Trophoblast cell (in vitro differentiated cells and primary cell): Measurements from ENCODE around the gene CS.

Experiments used
- DNase-seq, 2 donors: peaks; one replicate each; pipeline ENCODE4 v3.0.0-alpha.2; 2016
- H2AFZ ChIP-seq: 2 replicates; pipeline ENCODE4 v1.6.1; 2013; ENCODE audit warnings: low read length, moderate library complexity, mild to moderate bottlenecking; ENCODE audit not compliant: insufficient read depth, poor library complexity
- H2AK5ac ChIP-seq: 2 replicates; pipeline ENCODE4 v1.6.1; 2013; ENCODE audit warnings: mild to moderate bottlenecking, low read length
- H2BK120ac ChIP-seq: 2 replicates; pipeline ENCODE4 v1.6.1; 2013; ENCODE audit warnings: low read length, mild to moderate bottlenecking, moderate library complexity; ENCODE audit not compliant: insufficient read depth, poor library complexity
- H2BK12ac ChIP-seq: 2 replicates; pipeline ENCODE4 v1.6.1; 2013; ENCODE audit warnings: mild to moderate bottlenecking, low read length, moderate library complexity
- H2BK5ac ChIP-seq: 2 replicates; pipeline ENCODE4 v1.6.1; 2013; ENCODE audit warnings: low read length, low read depth, moderate library complexity, mild to moderate bottlenecking; ENCODE audit not compliant: poor library complexity
- H3K14ac ChIP-seq: 2 replicates; pipeline ENCODE4 v1.6.1; 2013; ENCODE audit warnings: mild to moderate bottlenecking, low read length
- H3K18ac ChIP-seq: 2 replicates; pipeline ENCODE4 v1.6.1; 2013; ENCODE audit warnings: mild to moderate bottlenecking, low read length
- H3K23ac ChIP-seq: 2 replicates; pipeline ENCODE4 v1.6.1; 2013; ENCODE audit warnings: low read length
- H3K27ac ChIP-seq: 2 replicates; pipeline ENCODE4 v1.5.1; 2013; ENCODE audit warnings: low read depth, mild to moderate bottlenecking, inconsistent platforms, low read length, moderate library complexity
- H3K27me3 ChIP-seq: 2 replicates; pipeline ENCODE4 v1.6.1; 2013; ENCODE audit warnings: inconsistent platforms, mild to moderate bottlenecking, low read length, moderate library complexity; ENCODE audit not compliant: insufficient read depth
- H3K36me3 ChIP-seq, 2 experiments: 1 replicate in 1 of 2; 2 replicates in 1 of 2; pipeline ENCODE4 v1.6.1; 2013; ENCODE audit warnings: low read length in 2 of 2, mild to moderate bottlenecking in 2 of 2, moderate library complexity in 1 of 2; ENCODE audit not compliant: insufficient read depth in 2 of 2, control insufficient read depth in 1 of 2
- H3K4ac ChIP-seq: 2 replicates; pipeline ENCODE4 v1.6.1; 2013; ENCODE audit warnings: low read depth, mild to moderate bottlenecking, low read length, moderate library complexity
- H3K4me1 ChIP-seq, 2 experiments: 1 replicate in 1 of 2; 2 replicates in 1 of 2; pipeline ENCODE4 v1.6.1; 2013; ENCODE audit warnings: low read length in 2 of 2, mild to moderate bottlenecking in 2 of 2, moderate library complexity in 1 of 2; ENCODE audit not compliant: insufficient read depth in 2 of 2, control insufficient read depth in 1 of 2
- H3K4me2 ChIP-seq: 2 replicates; pipeline ENCODE4 v1.6.1; 2013; ENCODE audit warnings: inconsistent platforms, mild to moderate bottlenecking, low read length, moderate library complexity
- H3K4me3 ChIP-seq: 2 replicates; pipeline ENCODE4 v1.5.1; 2013; ENCODE audit warnings: mild to moderate bottlenecking, low read depth, low read length, inconsistent platforms
- H3K79me1 ChIP-seq: one replicate; pipeline ENCODE4 v1.6.1; 2013; ENCODE audit warnings: low read length
- H3K79me2 ChIP-seq: 2 replicates; pipeline ENCODE4 v1.6.1; 2013; ENCODE audit warnings: low read length, mild to moderate bottlenecking; ENCODE audit not compliant: control insufficient read depth, insufficient read depth, poor library complexity
- H3K9ac ChIP-seq: 2 replicates; pipeline ENCODE4 v1.6.1; 2013; ENCODE audit warnings: mild to moderate bottlenecking, low read length
- H3K9me3 ChIP-seq: 2 replicates; pipeline ENCODE4 v1.6.1; 2013; ENCODE audit warnings: low read depth, mild to moderate bottlenecking, control low read depth, inconsistent platforms, low read length; ENCODE audit not compliant: insufficient read depth
- H4K12ac ChIP-seq: 2 replicates; pipeline ENCODE4 v1.6.1; 2013; ENCODE audit warnings: low read depth, mild to moderate bottlenecking, low read length, moderate library complexity
- H4K8ac ChIP-seq: 2 replicates; pipeline ENCODE4 v1.6.1; 2013; ENCODE audit warnings: low read depth, mild to moderate bottlenecking, low read length, moderate library complexity
- H4K91ac ChIP-seq: one replicate; pipeline ENCODE4 v1.6.1; 2013; ENCODE audit warnings: low read depth, mild to moderate bottlenecking, low read length, moderate library complexity
- WGBS: extraction: QIAGEN DNeasy Blood & Tissue Kit; methylation state at CpG from one replicate; pipeline ENCODE4 v1.1.7; 2013; ENCODE audit warnings: missing lambda C conversion rate; ENCODE audit not compliant: insufficient read length, insufficient coverage; ENCODE audit errors: extremely low coverage; 5-methylcytosine and 5-hydroxymethylcytosine counted together

Gene CS

DNA sequence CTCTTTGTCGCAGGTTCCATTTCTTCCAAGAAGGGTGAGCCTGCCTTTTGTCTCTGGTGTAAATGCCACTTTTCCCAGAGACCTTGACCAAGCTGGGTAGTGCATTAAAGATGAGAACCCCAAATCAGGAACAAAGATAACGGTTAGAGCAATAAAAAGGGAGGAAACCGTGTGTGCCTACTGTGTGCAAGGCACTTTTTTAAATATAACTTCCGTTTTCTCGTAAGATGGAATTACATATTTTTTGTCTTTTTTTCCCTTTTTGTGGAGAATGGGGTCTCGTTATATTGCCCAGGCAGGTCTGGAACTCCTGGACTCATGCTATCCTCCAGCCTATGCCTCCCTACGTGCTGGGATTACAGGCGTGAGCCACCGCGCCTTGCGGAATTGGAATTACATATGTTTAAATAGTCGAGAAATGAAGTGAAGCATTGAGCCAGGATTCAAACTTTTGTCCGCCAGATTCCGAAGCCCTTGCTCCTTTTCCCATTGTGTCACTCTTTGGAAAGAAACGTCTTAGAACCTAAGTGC lies 76.5 kb downstream of the CS start:
- peak overlapping the region; percentile 58 for H3K27ac ChIP-seq
- H4K12ac ChIP-seq, result no peak overlapping the region
- H3K79me1 ChIP-seq, result peaks cover 15% of the 10 kb centered on the region
- H2BK12ac ChIP-seq, result no peak overlapping the region
- peaks cover 5% of the 10 kb centered on the region for H3K79me2 ChIP-seq
- no peak overlapping the region for H3K23ac ChIP-seq
- no peak overlapping the region for H2AK5ac ChIP-seq
- no peak for DNase-seq
- H3K4me1 ChIP-seq, result peaks cover 2 to 19% of the 10 kb centered on the region in 2 experiments
- H2AFZ ChIP-seq, result peak overlapping the region; percentile 72
- no peak overlapping the region for H3K4ac ChIP-seq
- WGBS, result no CpG with 5 or more reads among the region's 15 CpGs
- H3K9me3 ChIP-seq, result peaks cover 3% of the 10 kb centered on the region
- peak overlapping the region; percentile 42 for H3K9ac ChIP-seq
- H4K8ac ChIP-seq, result peak overlapping the region; percentile 92
- H3K36me3 ChIP-seq, result peaks cover 0 to 2% of the 10 kb centered on the region in 2 experiments
- H3K27me3 ChIP-seq, result no peaks in the 10 kb centered on the region
- H3K18ac ChIP-seq, result no peak overlapping the region
- peak overlapping the region; percentile 68 for H2BK120ac ChIP-seq
- H4K91ac ChIP-seq, result peak overlapping the region; percentile 72
- H3K14ac ChIP-seq, result peak overlapping the region; percentile 73
- H3K4me3 ChIP-seq, result no peak overlapping the region
- H2BK5ac ChIP-seq, result no peak overlapping the region
- peak overlapping the region; percentile 77 for H3K4me2 ChIP-seq

DNA sequence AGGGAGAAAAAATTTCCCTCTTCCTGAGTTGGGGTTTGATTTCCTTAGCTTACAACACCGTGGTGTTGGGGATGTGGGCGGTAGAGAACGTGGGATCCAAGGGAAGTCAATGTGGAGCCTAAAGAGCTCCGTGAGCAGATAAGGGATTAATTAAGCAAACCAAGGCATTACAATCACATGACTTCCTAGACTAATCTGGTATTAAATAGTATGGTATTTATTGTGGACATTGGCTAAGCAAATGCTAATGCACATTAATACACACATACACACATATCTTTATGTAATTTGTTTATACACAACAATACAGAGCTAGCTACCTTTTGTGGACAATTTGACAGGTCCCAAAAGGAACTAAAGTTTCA lies 77.6 kb downstream of the CS start:
- peak overlapping the region; percentile 85 for H4K12ac ChIP-seq
- peak overlapping the region; percentile 65 for H3K4ac ChIP-seq
- H4K8ac ChIP-seq, result peak overlapping the region; percentile 98
- peak overlapping the region; percentile 78 for H3K4me2 ChIP-seq
- no peaks in the 10 kb centered on the region for H3K27me3 ChIP-seq
- peak overlapping the region; percentile 28 for H2BK12ac ChIP-seq
- peak overlapping the region; percentile 98 for H2AK5ac ChIP-seq
- H3K23ac ChIP-seq, result no peak overlapping the region
- H3K79me2 ChIP-seq, result peaks cover 6% of the 10 kb centered on the region
- H2AFZ ChIP-seq, result peak overlapping the region; percentile 82
- peaks cover 3% of the 10 kb centered on the region for H3K9me3 ChIP-seq
- peak overlapping the region; percentile 95 for H3K18ac ChIP-seq
- peak overlapping the region; percentile 48 for H2BK120ac ChIP-seq
- H3K36me3 ChIP-seq, result peaks cover 2% of the 10 kb centered on the region in 2 experiments
- peak overlapping the region; percentile 81 for H3K14ac ChIP-seq
- peaks cover 2 to 19% of the 10 kb centered on the region in 2 experiments for H3K4me1 ChIP-seq
- peak overlapping the region; percentile 24 for H3K9ac ChIP-seq
- peak in 1 of 2 donors; percentile 40 for DNase-seq
- H3K27ac ChIP-seq, result peak overlapping the region; percentile 98
- H4K91ac ChIP-seq, result peak overlapping the region; percentile 90
- H3K79me1 ChIP-seq, result peaks cover 15% of the 10 kb centered on the region
- H3K4me3 ChIP-seq, result no peak overlapping the region
- H2BK5ac ChIP-seq, result peak overlapping the region; percentile 82
- no CpG with 5 or more reads among the region's 4 CpGs for WGBS

DNA sequence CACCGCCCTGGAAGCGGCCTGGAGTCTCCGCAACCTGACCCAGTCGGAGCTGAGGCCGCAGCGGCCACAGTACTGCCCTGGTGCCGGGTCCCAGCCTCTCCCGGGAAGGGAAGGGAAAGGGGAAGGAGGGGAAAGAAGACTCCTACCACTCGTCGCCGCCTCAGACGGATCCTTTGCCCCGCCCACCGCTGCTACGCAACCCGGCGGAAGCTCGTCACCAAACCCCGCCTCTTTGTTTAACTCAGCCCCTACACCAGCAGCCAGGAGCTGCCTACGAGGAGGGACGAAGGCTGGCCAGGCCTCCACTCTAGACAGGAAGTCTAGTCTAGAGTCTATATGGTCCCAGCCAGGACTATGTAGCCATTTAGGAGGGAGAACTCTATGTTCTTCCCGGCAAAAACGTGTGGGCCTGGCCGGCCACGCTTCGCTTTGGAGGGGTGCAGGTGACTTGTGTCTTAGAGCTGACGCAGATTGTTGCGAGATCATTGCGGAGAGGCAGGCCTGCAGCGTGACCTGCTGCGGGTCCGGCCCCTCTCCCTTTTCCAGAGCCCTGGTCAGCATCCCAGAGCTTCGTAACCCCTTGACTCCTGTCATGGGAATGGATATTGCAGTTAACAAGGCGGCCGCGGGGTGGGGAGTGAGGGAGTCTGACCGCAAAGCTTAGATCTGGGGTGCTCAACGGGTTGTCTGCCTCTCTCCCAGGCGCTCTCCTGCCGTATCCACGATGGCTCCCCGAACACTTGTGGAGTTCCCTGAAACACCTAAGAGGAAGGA lies 78.2 kb downstream of the CS start, which contains the start of gene RNF41:
Gene RNF41 (minus strand): TSS at position 166 of the 774 bp plus-strand sequence. CDS start 7,875 bp downstream, outside the sequence.
- Histone ChIP-seq H3K4me3 (peak within 1 kb of the TSS; percentile 79), H3K9me3 (peaks cover 3% of the 10 kb centered on the region), H2BK5ac (peak within 1 kb of the TSS; percentile 82), H2AK5ac (peak within 1 kb of the TSS; percentile 98), H4K91ac (peak within 1 kb of the TSS; percentile 90), H2BK120ac (peak within 1 kb of the TSS; percentile 48), H3K14ac (peak within 1 kb of the TSS; percentile 81), H3K4me1 (peaks cover 2 to 19% of the 10 kb centered on the region in 2 experiments), H3K27me3 (no peaks in the 10 kb centered on the region), H3K36me3 (peaks cover 2 to 3% of the 10 kb centered on the region in 2 experiments), H2AFZ (peak within 1 kb of the TSS; percentile 82), H3K4me2 (peak within 1 kb of the TSS; percentile 94), H3K23ac (no peak within 1 kb of the TSS), H4K8ac (peak within 1 kb of the TSS; percentile 98), H3K79me1 (peaks cover 15% of the 10 kb centered on the region), H3K4ac (peak within 1 kb of the TSS; percentile 65), H4K12ac (peak within 1 kb of the TSS; percentile 85), H3K79me2 (peaks cover 7% of the 10 kb centered on the region), H3K27ac (peak within 1 kb of the TSS; percentile 98), H3K9ac (peak within 1 kb of the TSS; percentile 83), H3K18ac (peak within 1 kb of the TSS; percentile 95), H2BK12ac (peak within 1 kb of the TSS; percentile 28)
- DNase-seq, result peak; percentile 98 to 99
- WGBS, result no CpG with 5 or more reads among the region's 42 CpGs
